NCI-H510A treated with DMSO at 0.1 percent for 48 hours (cell line): ENCODE measurements around the gene ATP6V0C.

Experiments used
- DNase-seq: peaks from one replicate; lab custom pipeline; 2025; lab: John Stamatoyannopoulos, UW

ATP6V0C gene

DNA sequence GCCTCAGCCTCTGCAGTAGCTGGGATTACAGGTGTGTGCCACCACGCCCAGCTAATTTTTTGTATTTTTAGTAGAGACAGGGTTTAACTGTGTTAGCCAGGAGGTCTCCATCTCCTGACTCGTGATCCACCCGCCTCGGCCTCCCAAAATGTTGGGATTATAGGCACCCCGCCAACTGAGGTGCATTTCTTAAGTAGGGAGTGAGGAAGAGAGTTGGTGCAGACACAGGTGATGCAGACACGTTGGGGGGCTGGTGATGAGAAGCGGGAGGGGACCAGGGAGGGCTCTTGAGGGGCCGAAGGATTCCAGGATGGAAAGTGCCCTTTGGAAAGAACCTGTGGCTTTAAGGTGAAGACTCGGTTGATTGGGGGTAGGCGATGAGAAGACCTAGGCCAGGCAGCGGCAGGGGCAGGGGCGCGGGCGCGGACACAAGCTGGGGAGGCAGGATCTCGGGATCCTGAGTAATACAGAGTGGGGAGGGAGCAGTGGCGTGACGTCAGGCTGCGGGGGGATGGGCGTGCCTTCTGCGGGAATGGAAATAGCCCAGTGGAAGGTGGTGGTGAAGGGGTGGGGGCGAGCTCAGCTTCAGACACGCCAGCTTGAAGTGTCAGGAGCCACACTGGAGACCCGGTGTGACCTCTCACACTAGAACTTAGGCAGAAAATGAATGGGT, 2.5 kb upstream of the ATP6V0C start:
- no peak for DNase-seq

DNA sequence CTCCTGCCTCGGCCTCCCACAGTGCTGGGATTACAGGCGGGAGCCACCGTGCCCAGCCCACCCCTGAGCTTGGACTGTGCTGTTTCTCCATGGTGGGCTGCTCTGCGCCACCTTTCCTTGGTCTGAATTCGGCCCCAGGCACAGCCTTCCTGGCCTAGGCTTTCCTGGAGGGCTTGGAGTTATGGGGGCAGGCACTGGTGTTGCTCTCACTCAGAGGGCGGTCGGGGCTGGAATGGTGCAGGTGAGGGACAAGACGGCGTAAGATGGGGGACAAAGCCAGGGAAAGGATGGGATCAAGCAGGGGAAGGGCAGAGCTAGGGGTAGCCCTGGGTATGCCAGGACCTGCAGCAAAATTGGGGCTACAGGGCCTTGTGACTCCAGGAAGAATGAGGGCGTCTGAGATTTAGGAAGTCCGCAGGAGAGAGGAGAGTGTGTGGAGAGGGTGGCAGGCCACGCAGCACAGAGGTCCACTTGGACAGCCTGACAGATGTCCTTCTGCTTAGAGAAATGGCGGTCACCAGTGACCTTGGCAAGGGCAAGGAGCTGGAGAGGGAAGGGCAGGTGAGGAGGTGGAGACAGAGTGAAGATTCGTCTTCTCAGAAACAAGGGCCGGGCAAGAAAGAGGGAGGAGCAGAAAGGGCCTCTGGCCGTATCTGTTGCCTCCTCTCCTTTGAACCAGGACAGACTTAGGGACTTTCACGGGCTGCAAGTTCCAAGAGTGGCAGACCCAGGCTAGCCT, 1.6 kb upstream of the ATP6V0C start:
- DNase-seq, result no peak

DNA sequence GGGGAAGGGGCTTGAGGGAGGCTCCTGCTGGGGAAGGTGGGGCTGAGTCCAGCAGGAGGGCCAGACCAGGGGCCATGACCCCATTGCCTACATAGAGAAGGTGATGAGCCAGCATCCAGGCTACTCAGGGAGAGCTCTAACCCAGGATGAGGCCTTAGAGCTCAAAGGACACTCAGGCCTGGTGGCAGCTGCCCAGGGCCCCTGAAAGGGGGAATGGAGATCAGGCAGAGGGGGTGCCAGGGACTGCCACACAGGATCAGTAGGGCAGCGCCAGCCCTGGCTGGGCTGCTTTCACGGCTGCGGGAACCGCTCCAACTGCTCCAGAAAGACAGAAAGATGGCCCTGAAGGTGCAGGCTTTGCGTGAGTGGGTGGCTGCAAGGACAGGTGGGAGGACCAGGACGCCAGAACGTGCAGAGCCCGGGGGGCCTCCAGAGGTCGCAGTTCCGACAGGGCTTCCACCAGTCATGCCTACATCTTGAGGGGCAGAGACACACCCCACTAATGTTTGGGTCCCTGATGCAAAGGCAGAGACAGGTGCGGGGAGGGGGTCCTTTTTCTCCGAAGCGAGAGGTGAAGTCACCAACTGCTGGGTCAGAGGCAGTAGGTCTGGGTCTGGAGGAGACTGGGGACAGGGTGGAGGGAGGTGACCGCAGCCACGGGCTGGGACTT, 882 bp upstream of the ATP6V0C start:
- peak; percentile 14 for DNase-seq

DNA sequence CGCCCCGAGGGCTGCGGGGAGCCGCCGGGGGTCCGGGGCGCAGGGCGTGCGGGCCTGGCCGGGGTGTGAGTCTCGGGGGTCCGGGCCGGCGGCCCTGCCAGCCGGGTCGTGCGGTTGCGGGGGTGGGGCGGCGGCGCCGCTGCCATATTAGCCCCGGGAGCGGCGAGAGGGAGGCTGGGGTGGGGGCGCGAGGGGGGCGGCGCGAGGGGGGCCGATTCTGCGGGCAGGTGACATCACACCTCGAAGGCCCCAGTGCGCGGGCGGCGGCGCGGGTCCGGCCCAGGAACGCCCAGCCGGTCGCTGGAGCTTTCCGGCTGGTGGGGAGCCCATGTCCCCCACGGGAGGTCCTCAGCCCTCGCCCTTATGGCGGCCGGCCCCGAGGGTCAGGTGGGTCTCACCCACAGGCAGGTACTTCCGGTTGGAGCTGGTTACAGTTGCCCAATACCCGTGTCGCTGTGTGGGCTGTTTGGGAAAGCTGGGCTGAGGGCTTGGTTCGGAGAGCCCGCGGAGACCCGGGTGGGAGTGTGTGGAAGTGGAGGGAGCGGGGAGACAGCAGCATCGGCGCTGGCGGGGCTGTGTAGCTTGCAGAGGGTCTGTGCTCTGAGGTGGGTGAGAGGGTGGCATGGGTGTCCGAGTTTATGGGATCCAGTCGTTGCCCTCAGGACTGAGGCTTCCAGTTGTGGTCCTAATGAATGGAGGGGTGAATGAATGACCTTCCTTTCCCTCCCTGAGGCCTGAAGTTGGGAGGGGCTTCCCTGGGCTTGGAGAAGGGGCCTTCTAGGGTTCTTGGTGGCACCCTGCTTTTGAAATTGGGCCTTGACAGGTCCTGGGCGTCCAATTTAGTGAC, 804 bp downstream of the ATP6V0C start:
- no peak for DNase-seq

DNA sequence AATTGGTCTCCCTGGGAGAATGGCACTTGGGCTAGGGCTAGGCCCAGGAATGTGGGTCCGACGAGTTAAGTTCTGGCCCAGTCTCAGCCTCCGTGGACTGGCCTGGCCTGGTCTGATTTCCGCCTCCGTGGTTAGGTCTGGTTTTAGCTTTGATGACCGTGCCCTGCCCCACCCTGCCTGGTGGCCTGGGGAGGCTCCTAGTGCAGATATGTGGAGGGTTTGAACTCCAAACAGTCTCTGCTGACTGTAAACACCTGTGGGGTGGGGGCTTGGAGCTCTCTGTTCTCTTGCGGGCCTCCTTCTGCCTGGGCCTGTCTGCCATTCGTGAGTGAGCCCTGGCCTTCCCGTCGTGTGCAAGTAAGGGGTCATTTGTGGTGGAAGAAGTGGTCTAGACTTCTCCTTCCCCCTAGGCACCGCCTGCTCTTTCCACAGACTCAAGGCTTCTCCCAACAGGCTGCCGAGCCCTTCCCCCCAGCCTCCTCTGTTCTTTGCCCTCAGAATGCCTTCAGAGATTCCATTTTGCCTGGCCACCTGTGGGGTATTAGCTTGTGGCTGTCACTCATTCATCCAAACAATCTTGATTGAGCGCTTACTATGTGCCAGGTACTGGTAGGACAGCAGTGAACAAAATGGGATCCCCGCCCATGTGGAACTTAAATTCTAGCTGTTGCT, 1.6 kb downstream of the ATP6V0C start:
- no peak for DNase-seq

DNA sequence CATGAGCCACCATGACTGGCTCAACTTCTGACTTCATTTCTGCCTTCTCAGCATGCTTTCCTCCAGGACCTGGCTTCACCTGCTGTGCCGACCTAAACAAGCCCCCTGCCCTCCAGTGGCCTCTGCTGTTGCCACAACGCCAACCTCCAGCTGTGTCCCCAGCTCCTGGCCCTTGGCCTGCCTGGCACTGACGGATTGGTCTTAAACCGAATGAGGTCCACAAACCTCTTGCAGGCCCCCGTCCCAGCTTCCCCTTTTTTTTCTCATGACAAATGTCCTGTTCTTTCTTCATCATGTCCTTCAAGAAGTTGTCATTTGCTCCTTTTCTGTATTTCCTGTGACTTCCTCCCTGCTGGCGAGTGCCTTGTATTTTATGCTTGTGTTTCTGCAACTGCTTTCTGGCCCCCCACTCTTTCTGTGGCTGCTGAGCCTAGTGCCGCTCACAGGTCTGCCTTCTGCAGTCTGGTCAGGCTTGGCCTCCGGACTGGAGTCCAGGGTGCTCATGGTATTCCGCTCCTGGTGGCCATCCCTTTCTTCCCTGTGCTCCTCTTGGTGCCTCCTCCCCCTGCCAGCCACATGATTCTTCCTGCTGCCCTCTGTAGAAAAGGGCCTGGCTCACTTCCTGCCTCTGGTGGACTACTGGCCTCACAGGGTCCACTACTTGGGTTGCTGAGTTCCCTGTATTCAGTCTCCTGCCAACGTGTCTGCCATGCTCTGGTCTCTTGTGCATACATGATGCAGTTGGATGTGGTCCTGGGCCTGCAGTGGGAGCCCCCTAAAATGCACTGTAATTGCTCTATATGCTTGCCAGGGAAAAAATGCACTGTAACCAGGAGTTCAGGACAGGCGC, 2.9 kb downstream of the ATP6V0C start:
- no peak for DNase-seq

DNA sequence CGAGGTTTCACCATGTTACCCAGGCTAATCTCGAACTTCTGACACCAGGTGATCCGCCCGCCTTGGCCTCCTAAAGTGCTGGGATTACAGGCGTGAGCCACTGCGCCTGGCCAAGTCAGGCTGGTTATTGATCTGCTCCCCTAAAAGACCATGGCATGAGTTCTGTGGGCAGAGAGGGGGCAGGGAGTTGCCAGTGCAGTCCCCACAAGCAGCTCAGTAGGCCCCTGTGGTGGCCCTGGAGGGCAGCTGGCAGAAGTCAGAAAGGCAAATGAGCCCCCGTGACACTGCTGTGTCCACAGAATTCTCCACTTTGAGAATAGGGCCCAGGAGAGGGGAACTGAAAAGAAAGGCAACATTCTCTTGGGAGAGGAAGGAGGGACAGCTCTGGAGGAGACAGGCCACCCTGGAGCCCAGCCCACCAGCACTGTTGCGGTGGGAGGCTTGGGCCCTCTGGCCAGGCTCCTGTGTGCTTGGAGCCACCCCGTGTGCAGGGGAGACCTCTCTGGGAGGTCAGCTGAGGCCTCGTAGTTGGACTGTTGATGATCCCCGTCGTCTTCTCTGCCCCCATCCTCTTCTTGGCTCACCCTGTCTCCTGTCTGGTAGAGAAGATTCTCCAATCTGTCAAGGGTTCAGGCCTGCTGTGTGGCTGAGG, 4.3 kb downstream of the ATP6V0C start:
- DNase-seq, result no peak

DNA sequence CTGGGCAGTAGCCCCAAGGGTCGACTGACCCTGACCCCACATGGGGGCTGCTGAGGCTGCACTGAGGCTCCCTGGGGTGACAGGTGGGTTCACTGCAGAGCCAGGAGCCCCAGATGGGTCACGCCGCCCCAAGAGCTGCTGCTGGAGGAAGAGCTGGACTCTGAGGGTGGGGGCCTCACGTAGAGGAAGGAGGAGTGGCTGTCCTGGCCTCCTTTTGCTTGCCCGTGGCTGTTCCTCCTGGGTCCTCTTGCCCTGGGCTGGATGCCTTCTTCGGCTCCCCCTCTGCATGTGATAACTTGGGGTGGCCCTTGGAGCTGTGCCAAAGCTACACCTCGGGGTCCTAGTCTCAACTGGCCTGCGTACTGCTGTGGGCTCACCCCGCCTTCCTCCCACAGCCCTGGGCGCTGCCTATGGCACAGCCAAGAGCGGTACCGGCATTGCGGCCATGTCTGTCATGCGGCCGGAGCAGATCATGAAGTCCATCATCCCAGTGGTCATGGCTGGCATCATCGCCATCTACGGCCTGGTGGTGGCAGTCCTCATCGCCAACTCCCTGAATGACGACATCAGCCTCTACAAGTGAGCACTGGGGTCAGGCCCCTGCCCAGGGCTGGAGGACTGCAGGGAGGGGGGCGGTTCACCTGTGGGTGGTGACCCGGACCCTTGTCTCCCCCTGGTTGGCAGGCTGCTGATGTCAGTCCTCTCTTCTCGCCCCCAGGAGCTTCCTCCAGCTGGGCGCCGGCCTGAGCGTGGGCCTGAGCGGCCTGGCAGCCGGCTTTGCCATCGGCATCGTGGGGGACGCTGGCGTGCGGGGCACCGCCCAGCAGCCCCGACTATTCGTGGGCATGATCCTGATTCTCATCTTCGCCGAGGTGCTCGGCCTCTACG, 5.3 kb downstream of the ATP6V0C start:
- no peak for DNase-seq

DNA sequence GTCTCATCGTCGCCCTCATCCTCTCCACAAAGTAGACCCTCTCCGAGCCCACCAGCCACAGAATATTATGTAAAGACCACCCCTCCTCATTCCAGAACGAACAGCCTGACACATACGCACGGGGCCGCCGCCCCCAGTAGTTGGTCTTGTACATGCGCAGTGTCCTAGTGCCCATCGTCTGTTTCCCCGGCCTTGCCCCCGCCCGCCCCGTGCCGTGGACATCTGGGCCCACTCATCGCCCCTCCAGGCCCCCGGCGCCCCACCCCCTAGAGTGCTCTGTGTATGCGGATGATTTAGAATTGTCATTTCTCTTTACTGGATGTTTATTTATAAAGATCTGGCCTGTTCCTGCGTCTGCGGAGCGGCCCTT, 5.9 kb downstream of the ATP6V0C start:
- DNase-seq, result no peak

DNA sequence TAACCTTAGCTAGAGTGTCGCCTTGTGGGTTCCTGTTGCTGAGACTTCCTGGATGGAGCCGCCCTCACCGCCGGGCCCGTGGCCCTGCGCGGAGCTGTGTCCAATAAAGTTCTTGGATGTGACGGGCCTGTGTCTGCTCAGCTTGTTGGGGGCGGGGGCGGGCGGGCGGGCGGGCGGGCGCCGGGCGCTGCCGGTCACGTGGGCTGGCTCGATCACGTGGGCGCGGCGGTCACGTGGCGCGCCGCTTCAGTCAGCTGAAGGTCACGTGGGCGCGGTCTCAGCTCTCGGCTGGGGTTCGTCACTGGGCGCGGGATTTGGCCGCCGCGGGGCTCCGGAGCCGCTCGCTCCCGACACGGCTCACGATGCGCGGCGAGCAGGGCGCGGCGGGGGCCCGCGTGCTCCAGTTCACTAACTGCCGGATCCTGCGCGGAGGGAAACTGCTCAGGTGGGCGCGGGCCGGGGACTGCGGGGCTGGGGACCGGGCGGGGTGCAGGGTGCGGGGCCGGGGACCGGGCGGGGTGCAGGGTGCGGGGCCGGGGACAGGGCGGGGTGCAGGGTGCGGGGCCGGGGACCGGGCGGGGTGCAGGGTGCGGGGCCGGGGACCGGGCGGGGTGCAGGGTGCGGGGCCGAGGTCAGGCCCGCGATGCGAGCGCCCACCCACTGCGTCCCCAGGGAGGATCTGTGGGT, 6.5 kb downstream of the ATP6V0C start, which contains the start of gene AMDHD2:
AMDHD2 (plus strand) TSS at position 275 of the 687 bp plus-strand sequence; CDS start at position 363, 88 bp downstream.
- peak; percentile 67 for DNase-seq

DNA sequence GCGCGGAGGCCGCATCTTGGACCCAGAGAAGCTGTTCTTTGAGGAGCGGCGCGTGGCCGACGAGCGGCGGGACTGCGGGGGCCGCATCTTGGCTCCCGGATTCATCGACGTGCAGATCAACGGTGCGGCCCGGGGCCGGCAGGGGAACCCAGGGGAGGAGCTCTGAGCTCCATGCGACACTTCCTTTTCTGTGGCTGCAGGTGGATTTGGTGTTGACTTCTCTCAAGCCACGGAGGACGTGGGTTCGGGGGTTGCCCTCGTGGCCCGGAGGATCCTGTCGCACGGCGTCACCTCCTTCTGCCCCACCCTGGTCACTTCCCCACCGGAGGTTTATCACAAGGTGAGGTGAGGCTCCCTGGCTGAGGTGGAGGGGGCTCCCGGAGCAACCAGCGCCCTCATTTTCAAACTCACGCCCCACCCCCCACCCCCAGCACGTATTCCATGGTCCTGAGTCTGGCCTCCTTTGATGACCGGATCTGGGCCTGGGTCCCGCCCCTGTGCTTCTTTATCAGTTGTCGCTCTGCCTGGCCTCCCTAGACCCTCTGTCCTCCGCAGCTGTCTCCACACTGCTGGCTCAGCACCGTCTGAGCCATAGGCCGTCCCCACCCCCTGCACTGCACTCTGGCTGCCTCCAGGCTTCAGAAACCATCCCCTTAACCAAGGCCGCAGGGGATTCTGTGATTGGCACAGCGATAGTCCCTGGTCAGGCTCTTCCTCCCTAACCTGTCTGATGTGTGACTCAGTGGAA, 7.2 kb downstream of the ATP6V0C start:
- no peak for DNase-seq

DNA sequence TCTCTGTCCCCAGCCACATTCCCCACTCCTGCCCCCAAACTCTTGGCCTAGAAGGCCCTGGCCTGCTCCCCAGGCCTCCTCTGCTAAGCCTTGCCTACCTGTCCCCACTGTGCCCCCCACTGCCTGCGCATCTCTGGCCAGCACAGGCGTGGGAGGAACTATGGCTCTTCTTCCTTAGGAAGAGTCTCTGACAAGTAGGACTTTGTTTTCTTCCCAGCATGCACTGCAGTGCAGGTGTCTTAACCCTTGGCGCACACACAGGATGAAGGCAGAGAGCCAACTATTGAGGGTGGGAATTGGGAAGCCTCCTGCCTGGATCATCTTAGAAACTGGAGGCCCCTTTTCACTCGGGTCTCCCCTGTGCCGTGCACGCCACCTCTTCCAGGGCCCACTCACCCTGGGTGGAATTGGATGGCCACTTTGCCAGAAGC, 10.1 kb downstream of the ATP6V0C start:
- DNase-seq, result no peak

DNA sequence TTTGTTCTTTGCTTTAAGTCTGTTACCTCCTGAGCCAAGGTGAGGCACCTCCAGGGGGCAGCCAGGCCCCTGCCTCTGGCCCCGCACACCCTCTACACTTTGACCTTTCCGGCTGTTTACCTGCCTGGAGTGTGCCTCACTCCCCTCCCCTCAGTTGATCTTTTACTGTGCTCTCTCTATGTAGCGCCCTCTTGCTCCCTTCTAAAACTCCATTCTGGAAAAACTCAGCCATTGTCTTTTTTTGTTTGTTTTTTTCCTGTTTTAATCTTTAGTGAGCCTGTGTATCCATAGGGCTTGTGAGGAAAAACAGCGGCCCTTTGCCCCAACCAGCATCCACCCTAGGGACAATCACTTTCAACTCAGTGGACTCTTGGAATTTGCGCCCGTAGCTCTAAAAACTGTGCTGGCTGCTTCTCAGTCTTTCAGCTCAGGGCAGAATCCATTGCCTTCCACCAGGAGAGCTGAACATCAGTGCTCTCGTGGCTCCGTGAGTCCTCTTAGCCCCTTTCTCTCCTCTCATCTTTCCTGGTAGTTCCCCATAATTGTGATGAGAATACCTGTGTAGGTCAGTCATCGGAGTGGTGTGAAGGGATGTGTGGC, 10.7 kb downstream of the ATP6V0C start:
- DNase-seq, result no peak

DNA sequence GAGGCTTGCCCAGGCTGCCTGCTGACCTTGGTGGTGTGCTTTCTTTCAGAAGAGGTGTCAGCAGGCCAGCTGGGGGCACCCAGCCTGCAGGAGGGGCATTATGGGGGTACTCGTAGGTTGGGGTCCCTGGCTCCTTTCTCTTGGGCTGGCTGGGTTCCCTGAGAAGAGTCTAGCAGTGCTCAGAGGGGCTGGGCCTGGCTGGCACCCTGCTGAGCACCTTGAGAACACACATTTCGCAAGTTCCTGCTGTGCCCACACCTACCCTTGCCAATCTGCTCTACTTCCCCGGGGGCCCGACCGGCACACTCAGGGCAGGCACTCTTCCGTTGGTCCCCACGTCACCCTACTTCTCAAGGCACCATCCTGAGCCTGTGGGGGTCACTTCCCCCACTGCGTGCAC, 12.4 kb downstream of the ATP6V0C start:
- DNase-seq, result no peak

DNA sequence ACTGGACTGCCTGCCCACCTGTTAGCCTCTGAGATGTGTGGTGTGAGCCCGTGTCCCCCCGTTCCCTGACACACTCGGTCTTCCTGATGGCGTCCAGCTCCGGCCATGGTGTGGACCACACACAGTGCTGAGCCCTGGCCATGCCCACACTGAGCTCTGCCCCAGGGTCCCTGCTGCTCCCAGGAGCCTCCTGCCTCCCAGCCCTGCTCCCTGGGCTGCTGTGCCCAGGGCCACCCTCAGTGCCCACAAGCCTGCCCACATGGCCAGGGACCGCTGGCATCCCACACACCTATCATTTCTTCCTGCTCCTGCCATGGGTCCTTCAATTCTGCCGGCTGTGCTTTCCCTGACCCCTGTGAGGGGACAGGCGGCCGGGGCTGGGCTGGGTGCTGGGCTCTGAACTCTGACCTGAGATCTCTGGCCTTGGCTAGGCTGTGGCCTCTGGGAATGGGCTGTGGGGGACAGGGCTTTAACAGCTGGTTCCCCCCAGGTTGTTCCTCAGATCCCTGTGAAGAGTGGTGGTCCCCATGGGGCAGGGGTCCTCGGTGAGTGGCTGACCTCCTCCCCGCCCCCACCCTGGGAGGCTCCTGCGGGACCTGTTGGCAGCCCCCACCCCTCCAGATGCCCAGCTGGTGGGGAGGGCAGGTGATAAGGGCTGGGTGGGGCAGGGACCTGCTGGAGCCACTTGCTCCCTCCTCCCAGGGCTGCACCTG, 13.5 kb downstream of the ATP6V0C start:
- DNase-seq, result no peak

DNA sequence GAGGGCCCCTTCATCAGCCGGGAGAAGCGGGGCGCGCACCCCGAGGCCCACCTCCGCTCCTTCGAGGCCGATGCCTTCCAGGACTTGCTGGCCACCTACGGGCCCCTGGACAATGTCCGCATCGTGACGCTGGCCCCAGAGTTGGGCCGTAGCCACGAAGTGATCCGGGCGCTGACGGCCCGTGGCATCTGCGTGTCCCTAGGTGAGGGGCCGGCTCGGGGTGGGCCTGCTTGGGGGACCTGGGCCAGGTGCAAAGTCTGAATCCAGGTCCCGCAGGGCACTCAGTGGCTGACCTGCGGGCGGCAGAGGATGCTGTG, 14.0 kb downstream of the ATP6V0C start:
- DNase-seq, result no peak
